Stomach (tissue), 9 donors: ENCODE results near the gene LHFPL6. TPM values are rescaled to one million over a fixed set of nuclear protein-coding genes. Genes with fewer than 3 reads are reported as not detected.

ENCODE experiments used
- DNase-seq, 2 donors: peaks; one replicate each; pipeline versions ENCODE4 v3.0.0 to v3.0.0-alpha.2; 2013 to 2019
- H3K27ac ChIP-seq, 5 donors: fragments of 200-600 bp in 4 of 5; sonication (generic) in 4 of 5; one replicate each; pipeline ENCODE4 v1.5.1; 2013 to 2019; ENCODE audit warnings: mild to moderate bottlenecking in 1 of 5, moderate library complexity in 1 of 5
- H3K27me3 ChIP-seq, 3 donors: fragments of 200-600 bp; sonication (generic); one replicate each; pipeline ENCODE4 v1.5.1; 2017 to 2019; ENCODE audit warnings: mixed run types in 1 of 3
- H3K36me3 ChIP-seq, 4 donors: fragments of 200-600 bp; sonication (generic); 1 replicate in 3 of 4; 2 replicates in 1 of 4; pipeline ENCODE4 v1.5.1; 2016 to 2019
- H3K4me1 ChIP-seq, 4 donors: fragments of 200-600 bp; sonication (generic); one replicate each; pipeline ENCODE4 v1.5.1; 2016 to 2019
- H3K4me3 ChIP-seq, 4 donors: fragments of 200-600 bp; sonication (generic) in 3 of 4; one replicate each; pipeline ENCODE4 v1.5.1; 2016 to 2019; ENCODE audit warnings: mild to moderate bottlenecking in 1 of 4
- H3K9me3 ChIP-seq, 4 donors: fragments of 200-600 bp; sonication (generic); one replicate each; pipeline ENCODE4 v1.5.1; 2016 to 2019
- EP300 ChIP-seq: sonication (generic); formaldehyde crosslinking; IDR thresholded peaks from one replicate; pipeline ENCODE4 v1.6.1; 2017; ENCODE audit warnings: antibody characterized with exemption
- POLR2A ChIP-seq, 4 donors: fragments of 450-650 bp; IDR thresholded peaks; one replicate each; pipeline ENCODE4 v1.6.1; 2016; ENCODE audit warnings: antibody characterized with exemption in 4 of 4, control low read depth in 2 of 4, mild to moderate bottlenecking in 1 of 4, moderate library complexity in 1 of 4
- POLR2AphosphoS5 ChIP-seq, 3 donors: sonication (generic); formaldehyde crosslinking; IDR thresholded peaks; one replicate each; pipeline ENCODE4 v1.6.1; 2016; ENCODE audit warnings: antibody characterized with exemption in 3 of 3
- WGBS, 5 donors: extraction: QIAGEN DNeasy Blood & Tissue Kit in 3 of 5; methylation state at CpG; one replicate each; pipeline versions ENCODE4 v1.1.5 to v1.1.7; 2013 to 2018; 5-methylcytosine and 5-hydroxymethylcytosine counted together
- intact Hi-C: fragments of 100-400 bp; cut with DNase I; formaldehyde crosslinking; loops from one replicate; pipeline ENCODE4 v1.15.1; 2023; ENCODE audit warnings: low total_unique reads
- polyA plus RNA-seq, 3 donors: library from polyadenylated mRNA; stranded (reverse); fragments of 200-250 nt; gene quantifications; one replicate each; pipeline ENCODE4 v1.2.3, GENCODE V29; 2013
- total RNA-seq, 5 donors: library from RNA; depleted of rRNA; stranded (reverse); fragments of >200 nt; gene quantifications; one replicate each; pipeline versions ENCODE4 v1.1.0 to v1.2.3, GENCODE V29; 2014 to 2016
- TF ChIP-seq, protein P1 (sequence below), 7 experiments: fragments of 450-650 bp in 4 of 7; fragments of 200-600 bp in 3 of 7; sonication (generic) in 3 of 7; IDR thresholded peaks; one replicate each; pipeline ENCODE4 v1.5.1; 2016 to 2019; ENCODE audit warnings: antibody characterized with exemption in 7 of 7, control low read depth in 2 of 7, mild to moderate bottlenecking in 1 of 7
- donor health status: healthy with polysubstance abuse.
- donor health status: Bipolar disorder and iron deficiency.
- donor health status: healthy.

The LHFPL6 gene
- total and polyA plus RNA-seq, 8 donors = 4.7 to 53.6 (median 10.9) TPM

DNA sequence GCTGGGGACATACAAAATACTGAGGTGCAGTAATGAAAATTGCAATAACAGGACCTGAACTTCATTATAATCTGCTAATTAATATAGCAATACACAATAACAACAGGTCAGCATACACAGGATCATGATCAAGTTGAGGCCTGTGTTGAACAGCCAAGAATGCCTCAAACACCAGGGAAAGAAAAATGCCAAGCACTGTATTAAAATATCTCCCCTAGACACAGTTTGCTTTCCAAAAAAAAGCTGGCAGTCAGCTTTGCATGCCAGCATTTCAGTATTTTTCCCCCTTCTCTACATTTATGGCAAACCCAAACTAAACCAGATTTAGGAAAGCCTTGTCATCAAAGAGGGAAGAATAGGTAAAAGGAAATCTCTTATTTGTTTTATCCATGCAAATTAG, 226.9 kb downstream of the LHFPL6 start:
- H3K27ac ChIP-seq = no peak overlapping the region
- H3K27me3 ChIP-seq = no peaks in the 10 kb centered on the region
- H3K4me3 ChIP-seq = no peak overlapping the region
- H3K9me3 ChIP-seq = no peaks in the 10 kb centered on the region
- intact Hi-C loops = no loop called here
- peaks cover 0 to 3% (median 0%) of the 10 kb centered on the region in 4 donors for H3K4me1 ChIP-seq
- TF ChIP-seq POLR2AphosphoS5 (IDR thresholded peaks at IDR 0.05) (no peak), EP300 (no peak), POLR2A (IDR thresholded peaks at IDR 0.05) (no peak)
- TF ChIP-seq, protein P1, sequence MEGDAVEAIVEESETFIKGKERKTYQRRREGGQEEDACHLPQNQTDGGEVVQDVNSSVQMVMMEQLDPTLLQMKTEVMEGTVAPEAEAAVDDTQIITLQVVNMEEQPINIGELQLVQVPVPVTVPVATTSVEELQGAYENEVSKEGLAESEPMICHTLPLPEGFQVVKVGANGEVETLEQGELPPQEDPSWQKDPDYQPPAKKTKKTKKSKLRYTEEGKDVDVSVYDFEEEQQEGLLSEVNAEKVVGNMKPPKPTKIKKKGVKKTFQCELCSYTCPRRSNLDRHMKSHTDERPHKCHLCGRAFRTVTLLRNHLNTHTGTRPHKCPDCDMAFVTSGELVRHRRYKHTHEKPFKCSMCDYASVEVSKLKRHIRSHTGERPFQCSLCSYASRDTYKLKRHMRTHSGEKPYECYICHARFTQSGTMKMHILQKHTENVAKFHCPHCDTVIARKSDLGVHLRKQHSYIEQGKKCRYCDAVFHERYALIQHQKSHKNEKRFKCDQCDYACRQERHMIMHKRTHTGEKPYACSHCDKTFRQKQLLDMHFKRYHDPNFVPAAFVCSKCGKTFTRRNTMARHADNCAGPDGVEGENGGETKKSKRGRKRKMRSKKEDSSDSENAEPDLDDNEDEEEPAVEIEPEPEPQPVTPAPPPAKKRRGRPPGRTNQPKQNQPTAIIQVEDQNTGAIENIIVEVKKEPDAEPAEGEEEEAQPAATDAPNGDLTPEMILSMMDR (IDR thresholded peaks at IDR 0.05) = no peak
- DNase-seq = no peak
- no peaks in the 10 kb centered on the region for H3K36me3 ChIP-seq

DNA sequence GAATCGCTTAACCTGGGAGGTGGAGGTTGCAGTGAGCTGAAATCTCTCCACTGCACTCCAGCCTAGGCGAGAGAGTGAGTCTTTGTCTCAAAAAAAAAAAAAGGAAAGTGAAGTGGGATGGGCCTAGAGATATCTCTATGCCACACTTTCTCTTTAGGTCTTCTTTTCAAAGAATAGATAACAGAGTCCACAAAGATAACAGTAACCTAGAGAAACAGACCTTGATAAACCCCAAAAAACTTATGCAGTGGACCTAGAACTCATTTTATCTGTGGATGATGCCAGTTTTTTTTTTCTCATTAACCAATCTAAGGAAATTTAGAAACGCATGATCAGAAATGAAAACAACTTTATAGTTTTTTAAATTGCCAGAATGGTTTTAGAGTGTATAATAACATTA, 227.4 kb downstream of the LHFPL6 start:
- Histone ChIP-seq H3K4me3 (no peak overlapping the region), H3K36me3 (no peaks in the 10 kb centered on the region), H3K4me1 (peaks cover 0 to 3% (median 0%) of the 10 kb centered on the region in 4 donors), H3K27ac (no peak overlapping the region), H3K9me3 (no peaks in the 10 kb centered on the region), H3K27me3 (no peaks in the 10 kb centered on the region)
- 82 to 93% (median 90%) methylated on average over 3 of the region's 3 CpGs for WGBS, 5 donors
- DNase-seq = no peak
- TF ChIP-seq POLR2AphosphoS5 (IDR thresholded peaks at IDR 0.05) (no peak), POLR2A (IDR thresholded peaks at IDR 0.05) (no peak), EP300 (no peak)
- TF ChIP-seq, protein P1 (IDR thresholded peaks at IDR 0.05) = no peak
- intact Hi-C loops = no loop called here

DNA sequence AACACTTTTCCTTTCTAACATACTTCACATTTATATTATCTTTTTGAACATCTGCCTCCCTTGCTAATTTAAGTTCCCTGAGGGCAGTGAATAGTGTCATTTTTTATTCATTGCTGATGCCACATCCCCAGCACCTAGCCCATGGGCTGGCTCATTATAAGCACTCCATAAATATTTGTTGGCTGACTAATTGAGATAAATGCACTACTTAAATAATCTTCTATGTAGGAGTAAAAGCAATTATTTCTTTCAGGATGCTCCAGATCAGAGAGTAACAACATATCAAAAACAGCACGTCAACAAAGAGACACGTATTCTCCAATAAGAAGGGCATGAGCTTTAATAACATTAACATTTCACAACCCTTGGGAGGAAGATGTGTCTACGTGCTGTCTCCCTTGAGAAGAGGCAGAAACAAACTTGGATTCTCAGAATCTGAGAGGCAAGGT, 228.2 kb downstream of the LHFPL6 start:
- intact Hi-C loops = no loop called here
- WGBS, 5 donors = 86 to 95% (median 93%) methylated on average over 3 of the region's 3 CpGs

DNA sequence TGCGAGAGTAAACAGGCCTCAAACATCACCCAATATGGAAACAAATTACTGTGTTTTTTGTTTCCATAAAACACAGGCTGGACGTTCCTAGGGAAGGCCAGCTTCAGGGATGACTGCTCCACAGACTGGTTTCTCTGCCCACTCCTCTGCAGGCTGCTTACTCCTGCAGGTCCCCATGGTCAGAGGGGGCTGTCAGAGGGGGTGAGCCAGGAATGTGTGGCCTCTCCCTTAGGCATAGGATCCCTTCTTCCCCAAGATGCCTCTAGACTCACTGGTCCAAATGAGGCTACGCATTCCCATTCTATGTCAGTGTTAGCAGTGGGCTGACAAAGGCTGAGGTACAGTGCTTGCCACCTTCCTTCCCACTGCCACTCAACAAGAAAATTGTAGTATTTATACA, 229.8 kb downstream of the LHFPL6 start:
- intact Hi-C loops = no loop called here
- Histone ChIP-seq H3K4me3 (no peak overlapping the region), H3K36me3 (no peaks in the 10 kb centered on the region), H3K27me3 (no peaks in the 10 kb centered on the region), H3K9me3 (no peaks in the 10 kb centered on the region), H3K4me1 (peaks cover 0 to 3% (median 0%) of the 10 kb centered on the region in 4 donors), H3K27ac (no peak overlapping the region)
- WGBS, 5 donors = 69 to 89% (median 76%) methylated on average over 3 of the region's 3 CpGs
- DNase-seq = no peak
- no peak for TF ChIP-seq POLR2A (IDR thresholded peaks at IDR 0.05)
- TF ChIP-seq, protein P1 (IDR thresholded peaks at IDR 0.05) = no peak
- no peak for TF ChIP-seq POLR2AphosphoS5 (IDR thresholded peaks at IDR 0.05)
- no peak for TF ChIP-seq EP300

More for the DNA sequence above, 228.2 kb downstream of the LHFPL6 start:
- H3K4me1 ChIP-seq = peaks cover 0 to 3% (median 0%) of the 10 kb centered on the region in 4 donors
- no peaks in the 10 kb centered on the region for H3K36me3 ChIP-seq
- no peaks in the 10 kb centered on the region for H3K9me3 ChIP-seq
- no peak for TF ChIP-seq EP300
- TF ChIP-seq, protein P1 (IDR thresholded peaks at IDR 0.05) = no peak
- TF ChIP-seq POLR2A (IDR thresholded peaks at IDR 0.05) = no peak
- TF ChIP-seq POLR2AphosphoS5 (IDR thresholded peaks at IDR 0.05) = no peak
- no peak overlapping the region for H3K27ac ChIP-seq
- DNase-seq = no peak
- no peak overlapping the region for H3K4me3 ChIP-seq
- H3K27me3 ChIP-seq = no peaks in the 10 kb centered on the region
